ENCODE data around the gene CTRB1. TPM values are rescaled to one million over a fixed set of nuclear protein-coding genes. Genes with fewer than 3 reads are reported as not detected.

CTRB1 gene
- total RNA-seq, 2 donors from 2014 or later, result 14,932 to 20,352 TPM

DNA sequence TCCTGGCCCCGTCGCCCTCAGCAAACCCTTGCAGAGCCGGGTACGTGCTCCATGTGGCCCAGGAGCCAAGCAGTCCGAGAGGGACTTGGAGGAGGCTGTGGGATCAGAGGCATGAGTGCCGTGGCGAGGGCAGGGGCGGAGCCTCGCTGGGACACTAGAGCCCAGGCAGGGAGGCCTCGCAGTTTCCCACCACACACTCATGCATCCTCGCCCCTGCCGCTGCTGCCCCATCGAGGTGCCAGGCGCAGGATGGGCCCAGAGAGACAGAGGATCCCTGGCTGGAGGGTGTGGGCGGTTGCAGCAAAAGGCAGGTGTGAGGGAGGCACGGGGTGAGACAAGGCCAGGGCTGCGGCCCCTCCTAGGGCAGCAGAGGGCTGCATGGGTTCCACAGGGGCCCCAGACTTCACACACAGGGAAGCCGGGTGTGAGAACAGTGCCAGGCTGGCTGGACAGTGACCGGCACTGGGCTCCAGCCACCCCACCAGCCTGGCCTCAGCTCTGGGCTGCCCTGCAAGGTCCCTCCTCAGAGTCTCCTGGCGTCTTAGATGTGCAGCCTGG, 25.0 kb downstream of the CTRB1 start:
- no peak for DNase-seq
- H3K4me3 ChIP-seq, result no peak overlapping the region
- WGBS, 2 donors, result 57 to 64% methylated on average over 9 to 19 of the region's 20 CpGs
- TF ChIP-seq, protein P1, sequence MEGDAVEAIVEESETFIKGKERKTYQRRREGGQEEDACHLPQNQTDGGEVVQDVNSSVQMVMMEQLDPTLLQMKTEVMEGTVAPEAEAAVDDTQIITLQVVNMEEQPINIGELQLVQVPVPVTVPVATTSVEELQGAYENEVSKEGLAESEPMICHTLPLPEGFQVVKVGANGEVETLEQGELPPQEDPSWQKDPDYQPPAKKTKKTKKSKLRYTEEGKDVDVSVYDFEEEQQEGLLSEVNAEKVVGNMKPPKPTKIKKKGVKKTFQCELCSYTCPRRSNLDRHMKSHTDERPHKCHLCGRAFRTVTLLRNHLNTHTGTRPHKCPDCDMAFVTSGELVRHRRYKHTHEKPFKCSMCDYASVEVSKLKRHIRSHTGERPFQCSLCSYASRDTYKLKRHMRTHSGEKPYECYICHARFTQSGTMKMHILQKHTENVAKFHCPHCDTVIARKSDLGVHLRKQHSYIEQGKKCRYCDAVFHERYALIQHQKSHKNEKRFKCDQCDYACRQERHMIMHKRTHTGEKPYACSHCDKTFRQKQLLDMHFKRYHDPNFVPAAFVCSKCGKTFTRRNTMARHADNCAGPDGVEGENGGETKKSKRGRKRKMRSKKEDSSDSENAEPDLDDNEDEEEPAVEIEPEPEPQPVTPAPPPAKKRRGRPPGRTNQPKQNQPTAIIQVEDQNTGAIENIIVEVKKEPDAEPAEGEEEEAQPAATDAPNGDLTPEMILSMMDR (IDR thresholded peaks at IDR 0.05), result no peak
- TF ChIP-seq POLR2A (IDR thresholded peaks at IDR 0.05), result no peak
- H3K4me1 ChIP-seq, result peaks cover 74% of the 10 kb centered on the region
- H3K27ac ChIP-seq, result peak overlapping the region; percentile 17 to 99 (median 99)
- peaks cover 0 to 8% of the 10 kb centered on the region in 2 donors for H3K36me3 ChIP-seq (replicated peaks in 1 of 2; ENCODE audit: insufficient read depth in 1 of 2, low read depth in 2 of 2)
- intact Hi-C loops (cut with DNase I), result no loop called here
- H3K27me3 ChIP-seq, result no peaks in the 10 kb centered on the region
- no peak for ATAC-seq
- H3K9me3 ChIP-seq, result no peaks in the 10 kb centered on the region

DNA sequence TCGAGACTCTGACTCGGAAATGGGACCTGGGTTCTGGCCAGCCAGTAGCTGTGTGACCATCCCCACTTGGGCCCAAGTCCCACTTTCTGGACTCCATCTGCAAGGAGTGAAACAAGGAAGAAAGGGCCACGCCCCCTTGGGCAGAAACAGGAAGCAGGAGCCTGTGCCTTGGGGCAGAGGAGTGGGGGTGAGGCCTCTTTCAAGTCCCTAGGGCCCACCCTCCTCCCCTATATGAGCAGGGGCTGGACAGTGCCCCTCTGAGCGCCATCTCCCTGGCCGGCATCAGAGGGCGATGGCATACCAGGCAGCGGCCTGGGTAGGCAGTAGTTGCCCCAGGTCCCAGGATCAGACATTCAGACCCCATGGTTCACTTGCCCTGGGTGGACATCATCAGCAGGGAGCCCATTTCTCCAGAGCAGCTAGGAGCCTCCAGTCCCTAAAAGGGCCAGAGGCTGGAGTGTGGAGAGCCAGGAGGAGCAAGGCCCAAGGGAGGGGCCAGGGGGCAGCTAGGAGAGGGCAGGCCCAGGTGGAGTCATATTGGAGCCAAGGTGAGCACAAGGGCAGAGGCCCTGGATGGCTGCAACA, 25.5 kb downstream of the CTRB1 start:
- Histone ChIP-seq H3K27ac (peak overlapping the region; percentile 79 to 99 (median 99)), H3K36me3 (replicated peaks in 1 of 2; ENCODE audit: insufficient read depth in 1 of 2, low read depth in 2 of 2) (peaks cover 0 to 8% of the 10 kb centered on the region in 2 donors), H3K4me3 (no peak overlapping the region), H3K27me3 (no peaks in the 10 kb centered on the region), H3K9me3 (no peaks in the 10 kb centered on the region), H3K4me1 (peaks cover 74% of the 10 kb centered on the region)
- 70 to 73% methylated on average over 2 to 6 of the region's 7 CpGs for WGBS, 2 donors
- no peak for ATAC-seq
- peak in 2 of 4 donors; percentile 55 to 67 for DNase-seq
- intact Hi-C loops (cut with DNase I), result no loop called here
- no peak for TF ChIP-seq POLR2A (IDR thresholded peaks at IDR 0.05)
- TF ChIP-seq, protein P1 (IDR thresholded peaks at IDR 0.05), result no peak

DNA sequence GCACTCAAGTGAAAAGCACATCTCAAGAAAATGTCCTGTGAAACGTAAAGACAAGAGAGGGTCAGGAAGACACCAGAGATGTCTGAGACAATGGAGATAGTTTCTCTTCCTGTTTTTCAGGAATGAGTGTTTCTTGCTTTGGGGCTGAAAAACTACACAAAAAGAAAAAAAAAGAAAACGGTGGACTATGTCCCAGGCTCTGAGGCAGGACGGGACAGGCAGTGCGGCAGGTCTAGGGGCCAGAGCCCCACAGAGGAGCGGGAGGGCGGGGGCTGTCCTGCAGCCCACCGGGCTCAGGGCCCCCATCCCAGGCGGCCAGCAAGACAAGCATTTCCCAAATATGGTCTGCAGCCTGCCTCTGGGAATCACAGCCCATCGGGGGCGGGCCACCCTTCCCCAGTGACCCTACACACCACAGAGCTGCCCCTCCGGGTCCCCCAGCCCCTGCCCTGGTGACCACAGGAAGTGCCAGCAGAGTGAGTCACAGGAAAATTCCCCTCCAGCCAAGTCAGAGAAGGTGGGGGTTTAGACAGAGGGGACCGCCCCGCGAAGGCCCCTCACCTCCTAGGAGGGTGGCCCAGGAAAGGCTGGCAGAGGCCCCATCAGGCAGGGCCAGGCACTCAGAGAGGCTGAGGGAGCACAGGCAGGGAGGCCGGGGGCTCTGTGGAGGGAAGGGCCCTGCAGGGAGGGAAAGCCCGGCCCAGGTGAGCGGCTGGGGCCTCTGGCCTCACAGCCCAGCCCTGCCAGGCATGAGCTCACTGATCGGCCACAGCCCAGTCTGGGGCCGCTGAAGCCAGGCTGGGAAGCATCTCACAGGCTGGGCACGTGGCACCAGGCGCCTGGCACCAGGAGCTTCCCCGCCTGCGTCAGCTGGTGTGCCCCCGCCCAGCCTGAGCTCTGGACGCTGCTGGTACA, 26.3 kb downstream of the CTRB1 start:
- peaks cover 74% of the 10 kb centered on the region for H3K4me1 ChIP-seq
- intact Hi-C loops (cut with DNase I), result no loop called here
- H3K27me3 ChIP-seq, result no peaks in the 10 kb centered on the region
- TF ChIP-seq POLR2A (IDR thresholded peaks at IDR 0.05), result peak; percentile 37 to 67 (median 65)
- TF ChIP-seq, protein P1 (IDR thresholded peaks at IDR 0.05), result no peak
- ATAC-seq (peak; percentile 86), DNase-seq (peak; percentile 93 to 96 (median 94))
- no peaks in the 10 kb centered on the region for H3K9me3 ChIP-seq
- H3K27ac ChIP-seq, result peak overlapping the region; percentile 79 to 99 (median 99)
- H3K36me3 ChIP-seq (replicated peaks in 1 of 2; ENCODE audit: insufficient read depth in 1 of 2, low read depth in 2 of 2), result peaks cover 0 to 8% of the 10 kb centered on the region in 2 donors
- WGBS, 2 donors, result 37 to 64% methylated on average over 7 to 24 of the region's 25 CpGs
- H3K4me3 ChIP-seq, result no peak overlapping the region

DNA sequence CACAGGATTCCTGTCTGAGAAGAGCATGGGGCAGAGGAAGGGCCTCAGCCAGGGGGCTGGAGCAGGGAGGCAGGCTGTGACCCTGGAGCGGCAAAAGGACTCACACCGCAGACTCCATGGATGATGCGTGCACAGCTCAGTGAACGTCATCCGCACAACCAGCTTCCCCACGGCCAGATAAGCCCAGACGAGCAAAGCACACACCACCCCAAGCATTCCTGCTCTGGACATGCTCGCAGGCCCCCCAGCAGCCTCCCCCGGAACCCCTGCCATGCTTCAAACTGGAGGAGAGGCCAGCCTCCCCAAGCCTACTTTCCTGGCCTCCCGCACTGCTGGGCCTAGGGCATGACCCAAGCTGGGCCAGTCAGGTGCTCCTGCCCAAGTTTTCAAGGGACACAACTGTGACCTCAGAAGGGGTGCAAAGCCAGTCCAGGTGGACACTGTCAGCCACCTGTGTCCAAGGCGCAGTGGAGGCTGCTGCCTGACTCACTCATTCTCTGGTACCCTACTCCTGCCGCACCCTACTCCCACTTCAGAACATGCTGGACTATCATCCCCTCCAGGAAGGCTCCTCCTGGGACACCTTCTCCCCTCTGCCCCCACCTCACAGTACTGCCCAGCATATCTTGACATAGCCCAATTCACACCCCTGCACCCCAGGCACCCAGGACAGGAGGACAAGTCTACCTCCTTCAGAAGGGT, 27.9 kb downstream of the CTRB1 start:
- DNase-seq, result peak in 1 of 4 donors; percentile 7
- peaks cover 0 to 8% of the 10 kb centered on the region in 2 donors for H3K36me3 ChIP-seq (replicated peaks in 1 of 2; ENCODE audit: insufficient read depth in 1 of 2, low read depth in 2 of 2)
- H3K4me1 ChIP-seq, result peaks cover 79% of the 10 kb centered on the region
- ATAC-seq, result no peak
- no peak overlapping the region for H3K4me3 ChIP-seq
- H3K27me3 ChIP-seq, result no peaks in the 10 kb centered on the region
- intact Hi-C loops (cut with DNase I), result no loop called here
- WGBS, 2 donors, result 84 to 94% methylated on average over 2 to 10 of the region's 12 CpGs
- no peaks in the 10 kb centered on the region for H3K9me3 ChIP-seq
- TF ChIP-seq, protein P1 (IDR thresholded peaks at IDR 0.05), result no peak
- no peak for TF ChIP-seq POLR2A (IDR thresholded peaks at IDR 0.05)
- peak overlapping the region; percentile 75 to 99 (median 99) for H3K27ac ChIP-seq
